B cell (primary cell): Measurements from ENCODE around the gene OXSR1. TPM values are rescaled to one million over a fixed set of nuclear protein-coding genes. Genes with fewer than 3 reads are reported as not detected.

Experiments used
- ATAC-seq: fragments of 200-7000 bp; cut with Tn5 transposase; one replicate; pipeline ENCODE4 v1.10.0; 2021; ENCODE audit warnings: low read depth, mild to moderate bottlenecking, moderate number of reproducible peaks, moderate library complexity
- CTCF ChIA-PET: fragments of 350-600 bp; sonication (Branson Sonifier 250); formaldehyde crosslinking; loops from one replicate; lab custom pipeline; 2021; ENCODE audit warnings: antibody characterized with exemption, inconsistent platforms; lab: Charles Lee
- POLR2A ChIA-PET: fragments of 350-600 bp; sonication (Branson Sonifier 250); formaldehyde crosslinking; loops from one replicate; lab custom pipeline; 2021; ENCODE audit warnings: antibody characterized with exemption; lab: Charles Lee
- DNase-seq: peaks from one replicate; pipeline ENCODE4 v3.0.0; 2013
- H2AFZ ChIP-seq: 2 replicates; pipeline ENCODE4 v1.6.1; 2012; ENCODE audit warnings: mild to moderate bottlenecking, low read depth, low read length; ENCODE audit not compliant: insufficient read depth, poor library complexity, severe bottlenecking
- H3K27ac ChIP-seq, 2 donors: 1 replicate in 1 of 2; 2 replicates in 1 of 2; pipeline ENCODE4 v1.5.1; 2012 to 2013; ENCODE audit warnings: low read length in 2 of 2, mild to moderate bottlenecking in 2 of 2, moderate library complexity in 1 of 2
- H3K27me3 ChIP-seq, 4 experiments: fragments of 200-600 bp in 1 of 4; sonication (generic) in 1 of 4; replicated peaks in 1 of 4; 1 replicate in 2 of 4; 2 replicates in 2 of 4; pipeline versions ENCODE4 v1.6.1 to v1.7.0; 2013 to 2016; ENCODE audit warnings: low read length in 3 of 4, mild to moderate bottlenecking in 2 of 4, mixed read lengths in 1 of 4, moderate library complexity in 1 of 4; ENCODE audit not compliant: insufficient read depth in 4 of 4, control insufficient read depth in 3 of 4; ENCODE audit errors: control extremely low read depth in 1 of 4
- H3K36me3 ChIP-seq, 2 experiments: replicated peaks in 1 of 2; 1 replicate in 1 of 2; 2 replicates in 1 of 2; pipeline versions ENCODE4 v1.6.1 to v1.7.1; 2013; ENCODE audit warnings: low read length in 1 of 2; ENCODE audit not compliant: insufficient read depth in 2 of 2, control insufficient read depth in 1 of 2; ENCODE audit errors: control extremely low read depth in 1 of 2, extremely low read depth in 1 of 2
- H3K4me1 ChIP-seq, 2 donors: fragments of 200-600 bp in 1 of 2; sonication (generic) in 1 of 2; 1 replicate in 1 of 2; 2 replicates in 1 of 2; pipeline versions ENCODE4 v1.5.1 to v1.6.1; 2013 to 2017; ENCODE audit warnings: low read length in 2 of 2; ENCODE audit not compliant: control insufficient read depth in 2 of 2, insufficient read depth in 2 of 2
- H3K4me2 ChIP-seq: replicated peaks from 2 replicates; pipeline ENCODE3; 2012; ENCODE audit warnings: mild to moderate bottlenecking, low read depth, low read length; ENCODE audit not compliant: poor library complexity, severe bottlenecking
- H3K4me3 ChIP-seq, 5 experiments: fragments of 200-600 bp in 1 of 5; sonication (generic) in 1 of 5; 1 replicate in 3 of 5; 2 replicates in 2 of 5; pipeline versions ENCODE4 v1.5.1 to v1.7.0; 2011 to 2016; ENCODE audit warnings: low read length in 4 of 5, mild to moderate bottlenecking in 4 of 5, low read depth in 2 of 5, control low read depth in 1 of 5, moderate library complexity in 1 of 5; ENCODE audit not compliant: insufficient read depth in 1 of 5; ENCODE audit errors: control extremely low read depth in 1 of 5, extremely low read depth in 1 of 5
- H3K79me2 ChIP-seq: fragments of 200-600 bp; sonication (generic); one replicate; pipeline ENCODE4 v1.6.0; 2016; ENCODE audit warnings: low read length; ENCODE audit not compliant: control insufficient read depth, insufficient read depth
- H3K9ac ChIP-seq: fragments of 200-600 bp; sonication (generic); 2 replicates; pipeline ENCODE4 v1.6.1; 2017; ENCODE audit warnings: mild to moderate bottlenecking, low read length, moderate library complexity
- H3K9me3 ChIP-seq, 3 donors: one replicate each; pipeline versions ENCODE4 v1.6.1 to v1.7.1; 2013; ENCODE audit warnings: low read length in 2 of 3; ENCODE audit not compliant: control insufficient read depth in 2 of 3, insufficient read depth in 1 of 3; ENCODE audit errors: control extremely low read depth in 1 of 3
- H4K20me1 ChIP-seq: 2 replicates; pipeline ENCODE4 v1.6.0; 2012; ENCODE audit warnings: mild to moderate bottlenecking, low read length; ENCODE audit not compliant: insufficient read depth, control insufficient read depth, poor library complexity, severe bottlenecking
- H3K27ac Mint-ChIP-seq: one replicate; pipeline ENCODE4 v1.8.0; 2021; ENCODE audit warnings: mixed read lengths
- H3K27me3 Mint-ChIP-seq: one replicate; pipeline ENCODE4 v1.8.0; 2021; ENCODE audit warnings: mixed read lengths
- H3K4me1 Mint-ChIP-seq: one replicate; pipeline ENCODE4 v1.8.0; 2021; ENCODE audit warnings: mixed read lengths
- H3K4me3 Mint-ChIP-seq: one replicate; pipeline ENCODE4 v1.8.0; 2021; ENCODE audit warnings: mixed read lengths
- H3K9me3 Mint-ChIP-seq: one replicate; pipeline ENCODE4 v1.8.0; 2022; ENCODE audit warnings: mixed read lengths; ENCODE audit not compliant: insufficient read depth
- CTCF ChIP-seq: fragments of 200-600 bp; IDR thresholded peaks from one replicate; pipeline ENCODE4 v1.8.0; 2022; ENCODE audit warnings: antibody characterized with exemption, mild to moderate bottlenecking
- EZH2 ChIP-seq: IDR thresholded peaks from 2 replicates; pipeline ENCODE4 v1.6.1; 2012; ENCODE audit warnings: borderline replicate concordance, low read depth, mild to moderate bottlenecking, moderate library complexity, low read length; ENCODE audit not compliant: insufficient read depth, poor library complexity, severe bottlenecking
- WGBS: methylation state at CpG from one replicate; pipeline ENCODE4 v1.1.5; 2013; ENCODE audit warnings: missing lambda C conversion rate; ENCODE audit not compliant: insufficient coverage; 5-methylcytosine and 5-hydroxymethylcytosine counted together
- intact Hi-C: fragments of 100-400 bp; cut with micrococcal nuclease; formaldehyde crosslinking; loops from one replicate; pipeline ENCODE4 v1.10.0; 2022
- polyA plus RNA-seq: library from polyadenylated mRNA; depleted of rRNA; stranded (reverse); fragments of >200 nt; gene quantifications from 2 replicates; pipeline ENCODE4 v1.2.3, GENCODE V29; 2012
- total RNA-seq, 2 donors: library from RNA; stranded (reverse); fragments of 120-200 nt in 1 of 2; gene quantifications; 1 replicate in 1 of 2; 2 replicates in 1 of 2; pipeline versions ENCODE4 v1.2.3 to v1.2.4, GENCODE V29; 2013 to 2022

OXSR1 gene
- total and polyA plus RNA-seq, 2 donors (not counting 1 experiment from before 2014, with no cell fraction given) = 15.5 to 41.5 TPM

- Mint-ChIP-seq H3K27me3 (no peaks in the 10 kb centered on the region), H3K27ac (no peak overlapping the region), H3K9me3 (no peaks in the 10 kb centered on the region), H3K4me1 (peaks cover 67% of the 10 kb centered on the region), H3K4me3 (no peak overlapping the region)
- Histone ChIP-seq H3K4me3 (no peak overlapping the region), H3K9ac (no peak overlapping the region), H3K4me2 (no peak overlapping the region), H3K27ac (no peak overlapping the region), H3K9me3 (no peaks in the 10 kb centered on the region), H4K20me1 (peaks cover 59% of the 10 kb centered on the region), H2AFZ (no peak overlapping the region), H3K36me3 (no peaks in the 10 kb centered on the region), H3K27me3 (no peaks in the 10 kb centered on the region), H3K79me2 (peaks cover 92% of the 10 kb centered on the region), H3K4me1 (peaks cover 12 to 16% of the 10 kb centered on the region in 2 donors)
- intact Hi-C loops = no loop called here
- POLR2A ChIA-PET = no interaction called here
- ATAC-seq (no peak), DNase-seq (no peak)
- CTCF ChIA-PET = no interaction called here
- TF ChIP-seq CTCF (no peak), EZH2 (no peak)
- WGBS = no CpG with 5 or more reads among the region's 2 CpGs
Measured at GRCh38 chr3:38171622-38172021, 6.3 kb downstream of the OXSR1 start.

GRCh38 chr3:38173834-38174418 is 8.6 kb downstream of the OXSR1 start:
- no peaks in the 10 kb centered on the region for H3K36me3 ChIP-seq
- ChIA-PET CTCF (no interaction called here), POLR2A (no interaction called here)
- no peak overlapping the region for H3K4me3 ChIP-seq
- no peak overlapping the region for H3K27ac ChIP-seq
- ATAC-seq (no peak), DNase-seq (no peak)
- H3K4me1 Mint-ChIP-seq = peaks cover 52% of the 10 kb centered on the region
- no peaks in the 10 kb centered on the region for H3K9me3 Mint-ChIP-seq
- no peaks in the 10 kb centered on the region for H3K9me3 ChIP-seq
- no peak overlapping the region for H3K27ac Mint-ChIP-seq
- intact Hi-C loops = no loop called here
- H3K79me2 ChIP-seq = peaks cover 83% of the 10 kb centered on the region
- H2AFZ ChIP-seq = no peak overlapping the region
- H3K27me3 ChIP-seq = no peaks in the 10 kb centered on the region
- H3K27me3 Mint-ChIP-seq = no peaks in the 10 kb centered on the region
- H4K20me1 ChIP-seq = peaks cover 56% of the 10 kb centered on the region
- H3K4me1 ChIP-seq = peaks cover under 1 to 4% of the 10 kb centered on the region in 2 donors
- H3K4me2 ChIP-seq = no peak overlapping the region
- no peak overlapping the region for H3K9ac ChIP-seq
- WGBS = 80% methylated on average over 3 of the region's 5 CpGs
- TF ChIP-seq EZH2 = no peak
- no peak for TF ChIP-seq CTCF
- H3K4me3 Mint-ChIP-seq = peak overlapping the region; percentile 2
